ENCODE measurements around the gene CNPPD1. TPM values are rescaled to one million over a fixed set of nuclear protein-coding genes. Genes with fewer than 3 reads are reported as not detected.

CNPPD1 gene
- total and polyA plus RNA-seq, 2 of the 8 experiments (the other 6 are each of a cell fraction or from before 2014, with no cell fraction given): 32.9 to 35.9 TPM

- TF ChIP-seq, protein P1, sequence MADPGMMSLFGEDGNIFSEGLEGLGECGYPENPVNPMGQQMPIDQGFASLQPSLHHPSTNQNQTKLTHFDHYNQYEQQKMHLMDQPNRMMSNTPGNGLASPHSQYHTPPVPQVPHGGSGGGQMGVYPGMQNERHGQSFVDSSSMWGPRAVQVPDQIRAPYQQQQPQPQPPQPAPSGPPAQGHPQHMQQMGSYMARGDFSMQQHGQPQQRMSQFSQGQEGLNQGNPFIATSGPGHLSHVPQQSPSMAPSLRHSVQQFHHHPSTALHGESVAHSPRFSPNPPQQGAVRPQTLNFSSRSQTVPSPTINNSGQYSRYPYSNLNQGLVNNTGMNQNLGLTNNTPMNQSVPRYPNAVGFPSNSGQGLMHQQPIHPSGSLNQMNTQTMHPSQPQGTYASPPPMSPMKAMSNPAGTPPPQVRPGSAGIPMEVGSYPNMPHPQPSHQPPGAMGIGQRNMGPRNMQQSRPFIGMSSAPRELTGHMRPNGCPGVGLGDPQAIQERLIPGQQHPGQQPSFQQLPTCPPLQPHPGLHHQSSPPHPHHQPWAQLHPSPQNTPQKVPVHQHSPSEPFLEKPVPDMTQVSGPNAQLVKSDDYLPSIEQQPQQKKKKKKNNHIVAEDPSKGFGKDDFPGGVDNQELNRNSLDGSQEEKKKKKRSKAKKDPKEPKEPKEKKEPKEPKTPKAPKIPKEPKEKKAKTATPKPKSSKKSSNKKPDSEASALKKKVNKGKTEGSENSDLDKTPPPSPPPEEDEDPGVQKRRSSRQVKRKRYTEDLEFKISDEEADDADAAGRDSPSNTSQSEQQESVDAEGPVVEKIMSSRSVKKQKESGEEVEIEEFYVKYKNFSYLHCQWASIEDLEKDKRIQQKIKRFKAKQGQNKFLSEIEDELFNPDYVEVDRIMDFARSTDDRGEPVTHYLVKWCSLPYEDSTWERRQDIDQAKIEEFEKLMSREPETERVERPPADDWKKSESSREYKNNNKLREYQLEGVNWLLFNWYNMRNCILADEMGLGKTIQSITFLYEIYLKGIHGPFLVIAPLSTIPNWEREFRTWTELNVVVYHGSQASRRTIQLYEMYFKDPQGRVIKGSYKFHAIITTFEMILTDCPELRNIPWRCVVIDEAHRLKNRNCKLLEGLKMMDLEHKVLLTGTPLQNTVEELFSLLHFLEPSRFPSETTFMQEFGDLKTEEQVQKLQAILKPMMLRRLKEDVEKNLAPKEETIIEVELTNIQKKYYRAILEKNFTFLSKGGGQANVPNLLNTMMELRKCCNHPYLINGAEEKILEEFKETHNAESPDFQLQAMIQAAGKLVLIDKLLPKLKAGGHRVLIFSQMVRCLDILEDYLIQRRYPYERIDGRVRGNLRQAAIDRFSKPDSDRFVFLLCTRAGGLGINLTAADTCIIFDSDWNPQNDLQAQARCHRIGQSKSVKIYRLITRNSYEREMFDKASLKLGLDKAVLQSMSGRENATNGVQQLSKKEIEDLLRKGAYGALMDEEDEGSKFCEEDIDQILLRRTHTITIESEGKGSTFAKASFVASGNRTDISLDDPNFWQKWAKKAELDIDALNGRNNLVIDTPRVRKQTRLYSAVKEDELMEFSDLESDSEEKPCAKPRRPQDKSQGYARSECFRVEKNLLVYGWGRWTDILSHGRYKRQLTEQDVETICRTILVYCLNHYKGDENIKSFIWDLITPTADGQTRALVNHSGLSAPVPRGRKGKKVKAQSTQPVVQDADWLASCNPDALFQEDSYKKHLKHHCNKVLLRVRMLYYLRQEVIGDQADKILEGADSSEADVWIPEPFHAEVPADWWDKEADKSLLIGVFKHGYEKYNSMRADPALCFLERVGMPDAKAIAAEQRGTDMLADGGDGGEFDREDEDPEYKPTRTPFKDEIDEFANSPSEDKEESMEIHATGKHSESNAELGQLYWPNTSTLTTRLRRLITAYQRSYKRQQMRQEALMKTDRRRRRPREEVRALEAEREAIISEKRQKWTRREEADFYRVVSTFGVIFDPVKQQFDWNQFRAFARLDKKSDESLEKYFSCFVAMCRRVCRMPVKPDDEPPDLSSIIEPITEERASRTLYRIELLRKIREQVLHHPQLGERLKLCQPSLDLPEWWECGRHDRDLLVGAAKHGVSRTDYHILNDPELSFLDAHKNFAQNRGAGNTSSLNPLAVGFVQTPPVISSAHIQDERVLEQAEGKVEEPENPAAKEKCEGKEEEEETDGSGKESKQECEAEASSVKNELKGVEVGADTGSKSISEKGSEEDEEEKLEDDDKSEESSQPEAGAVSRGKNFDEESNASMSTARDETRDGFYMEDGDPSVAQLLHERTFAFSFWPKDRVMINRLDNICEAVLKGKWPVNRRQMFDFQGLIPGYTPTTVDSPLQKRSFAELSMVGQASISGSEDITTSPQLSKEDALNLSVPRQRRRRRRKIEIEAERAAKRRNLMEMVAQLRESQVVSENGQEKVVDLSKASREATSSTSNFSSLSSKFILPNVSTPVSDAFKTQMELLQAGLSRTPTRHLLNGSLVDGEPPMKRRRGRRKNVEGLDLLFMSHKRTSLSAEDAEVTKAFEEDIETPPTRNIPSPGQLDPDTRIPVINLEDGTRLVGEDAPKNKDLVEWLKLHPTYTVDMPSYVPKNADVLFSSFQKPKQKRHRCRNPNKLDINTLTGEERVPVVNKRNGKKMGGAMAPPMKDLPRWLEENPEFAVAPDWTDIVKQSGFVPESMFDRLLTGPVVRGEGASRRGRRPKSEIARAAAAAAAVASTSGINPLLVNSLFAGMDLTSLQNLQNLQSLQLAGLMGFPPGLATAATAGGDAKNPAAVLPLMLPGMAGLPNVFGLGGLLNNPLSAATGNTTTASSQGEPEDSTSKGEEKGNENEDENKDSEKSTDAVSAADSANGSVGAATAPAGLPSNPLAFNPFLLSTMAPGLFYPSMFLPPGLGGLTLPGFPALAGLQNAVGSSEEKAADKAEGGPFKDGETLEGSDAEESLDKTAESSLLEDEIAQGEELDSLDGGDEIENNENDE (IDR thresholded peaks at IDR 0.05; ENCODE audit: insufficient replicate concordance, low read length): no peak
- TF ChIP-seq NANOG (IDR thresholded peaks at IDR 0.05; ENCODE audit: insufficient read depth, low read depth, low read length, poor library complexity, severe bottlenecking): no peak
- TF ChIP-seq SIX5 (IDR thresholded peaks at IDR 0.05; ENCODE audit: low read depth, low read length): no peak
- 0 out of 2 replicates have a peak, but pooled peaks have one; percentile 69 for TF ChIP-seq GABPA (IDR thresholded peaks at IDR 0.05; ENCODE audit: borderline replicate concordance, insufficient read depth, low read length)
- TF ChIP-seq RAD21 (IDR thresholded peaks at IDR 0.05 in 1 of 2, conservative IDR thresholded peaks at IDR 0.05 in 1 of 2; ENCODE audit: low read depth in 2 of 2, low read length in 2 of 2): no peak
- no peak for TF ChIP-seq KDM5A (IDR thresholded peaks at IDR 0.05; ENCODE audit: low read length)
- TF ChIP-seq TAF1 (IDR thresholded peaks at IDR 0.05; ENCODE audit: low read depth, low read length): no peak
- TF ChIP-seq SP4 (IDR thresholded peaks at IDR 0.05; ENCODE audit: low read length): no peak
- TF ChIP-seq SUZ12 (IDR thresholded peaks at IDR 0.05; ENCODE audit: low read length): peak; percentile 54; the same call in 1 of the 2 replicates
- no peak for TF ChIP-seq EGR1 (IDR thresholded peaks at IDR 0.05; ENCODE audit: borderline replicate concordance, low read depth, low read length)
- TF ChIP-seq KDM1A (IDR thresholded peaks at IDR 0.05; ENCODE audit: borderline replicate concordance, low read length): no peak
These were observed 41.5 kb upstream of the CNPPD1 start (continued) for GRCh38 chr2:219218217-219218731.

All from H1 (cell line).